GM21367 (cell line): ENCODE results near the gene SH3PXD2A.

Experiments
- ATAC-seq: cut with Tn5 transposase; IDR thresholded peaks from one replicate; pipeline ENCODE4 v1.9.1; 2021; ENCODE audit not compliant: unreplicated experiment

The SH3PXD2A gene

DNA sequence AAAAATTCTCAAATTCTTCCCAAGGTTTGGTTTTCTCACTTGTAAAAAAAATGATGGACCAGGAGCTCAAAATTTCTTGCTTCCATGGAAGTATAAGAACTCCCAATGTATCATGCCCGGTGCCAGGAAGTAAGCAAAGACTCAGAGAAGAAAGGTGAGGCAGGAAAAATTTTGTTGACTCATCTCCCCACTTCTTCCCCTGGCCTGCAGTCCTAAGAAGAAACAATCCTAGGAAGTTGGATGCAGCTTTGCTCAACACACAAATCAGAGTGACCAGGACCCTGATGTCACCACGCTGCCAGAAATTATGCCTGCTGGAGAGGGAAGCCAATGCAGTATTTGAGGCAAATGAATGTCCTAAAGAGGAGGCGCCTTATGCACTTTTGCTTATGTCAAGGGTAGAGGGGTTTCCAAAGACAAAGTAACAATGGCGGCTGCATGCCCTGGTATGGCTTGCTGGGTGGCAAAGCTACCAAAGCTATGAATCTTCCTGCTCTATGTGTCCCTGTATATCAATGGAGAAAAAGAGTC lies 198.2 kb downstream of the SH3PXD2A start:
- no peak for ATAC-seq

DNA sequence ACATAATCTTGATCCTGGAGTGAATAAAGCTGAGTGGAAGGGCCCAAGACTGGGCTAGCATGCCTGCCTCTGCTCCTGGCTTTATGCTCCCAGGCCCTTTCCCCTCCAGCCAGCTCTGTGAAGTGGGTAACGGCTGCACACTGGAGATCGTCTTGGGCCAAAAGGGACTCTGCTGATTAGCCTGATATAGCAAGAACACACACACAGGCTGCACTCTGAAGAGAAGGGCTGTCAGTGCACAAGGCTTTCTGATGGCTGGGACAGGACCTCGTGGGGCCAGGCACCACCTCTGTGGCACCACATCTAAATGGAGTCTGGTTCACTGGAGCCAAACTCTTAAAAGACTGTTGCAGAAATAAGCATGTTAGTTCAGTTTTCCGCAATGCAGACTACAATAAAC lies 200.5 kb downstream of the SH3PXD2A start:
- ATAC-seq, result no peak

DNA sequence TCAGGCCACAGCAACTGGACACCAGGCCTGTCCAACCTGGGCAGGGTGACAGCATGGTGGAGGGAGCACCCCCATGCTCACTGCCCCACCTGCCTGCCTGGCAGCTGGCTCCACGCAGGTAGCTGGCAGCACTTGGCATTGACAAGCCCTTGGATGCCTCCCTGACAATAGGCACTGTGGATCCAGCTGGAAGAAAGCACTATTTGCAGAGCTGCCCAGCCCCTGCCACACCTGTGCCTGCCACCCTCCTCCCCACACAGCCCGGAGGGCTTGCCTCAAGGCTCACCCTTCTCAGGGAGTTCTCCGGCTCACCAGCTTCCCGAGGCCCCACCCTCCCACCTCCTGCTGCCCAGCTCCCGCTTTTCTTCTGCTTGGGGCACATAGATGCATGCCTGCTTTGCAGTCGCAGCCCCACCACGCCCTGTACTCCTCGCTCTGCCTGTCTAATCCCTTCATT lies 201.8 kb downstream of the SH3PXD2A start:
- ATAC-seq, result no peak

DNA sequence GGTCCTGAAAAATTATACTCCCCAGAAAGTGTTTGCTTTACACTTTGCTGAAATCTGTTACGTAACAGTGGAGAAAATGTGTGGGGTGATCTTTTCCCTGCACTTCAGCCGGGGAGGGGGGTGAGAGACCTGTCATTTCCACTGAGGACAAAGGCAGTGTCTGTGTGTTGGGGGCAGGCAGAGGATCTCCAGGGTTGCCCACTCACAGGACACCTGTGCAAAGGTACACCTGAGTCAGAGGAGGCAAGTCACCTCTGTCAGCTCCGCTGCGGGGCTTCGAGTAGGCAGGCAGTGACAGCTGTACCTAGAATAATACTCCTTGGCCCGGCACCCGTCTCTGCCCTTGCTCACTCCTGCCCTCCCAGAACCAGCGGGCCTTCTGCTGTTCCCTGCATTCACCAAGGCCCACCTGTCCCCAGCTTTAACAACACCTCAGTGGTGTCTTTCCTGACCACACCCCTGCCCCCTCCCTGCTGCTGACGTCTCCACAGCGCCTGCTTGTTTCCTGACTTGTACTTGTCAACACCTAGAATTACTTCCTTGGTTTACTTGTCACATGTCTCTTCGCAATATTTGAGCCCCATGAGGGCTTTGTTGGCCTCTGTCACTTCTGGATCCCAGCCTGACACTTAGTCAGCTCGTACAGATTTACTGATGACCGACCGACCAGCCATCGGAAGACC lies 202.6 kb downstream of the SH3PXD2A start:
- no peak for ATAC-seq

DNA sequence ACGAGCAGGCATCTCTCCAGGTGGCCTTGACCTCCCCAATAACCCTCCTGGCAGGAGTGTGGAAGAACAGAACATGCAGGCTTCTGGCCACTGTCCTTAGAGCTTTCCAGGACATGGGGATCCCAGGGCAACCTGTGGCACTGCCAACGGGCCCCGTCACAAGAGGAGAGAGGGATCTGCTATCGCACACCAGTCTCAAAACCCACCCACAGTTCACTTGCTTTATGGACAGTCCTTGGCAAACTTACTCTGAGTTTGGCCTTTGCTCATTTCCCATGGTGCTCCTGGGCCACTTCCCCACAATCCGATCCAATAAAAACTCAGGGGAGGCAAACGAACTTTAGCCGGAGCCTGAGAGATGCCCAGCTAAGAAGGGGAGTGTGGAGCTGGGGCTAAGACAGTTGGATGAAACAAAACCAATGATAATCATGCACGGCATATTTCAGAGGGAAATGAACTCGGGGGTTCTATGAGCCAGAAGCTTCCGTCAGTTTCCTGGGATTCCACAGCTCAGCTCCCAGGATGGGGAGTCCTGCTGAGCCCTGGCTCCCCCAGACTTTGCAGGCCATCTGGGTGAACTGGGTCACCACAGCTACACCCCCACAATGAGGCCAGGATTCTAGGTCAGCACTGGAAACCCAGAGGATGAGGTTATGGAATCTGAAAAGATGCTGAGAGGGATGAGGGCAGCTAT lies 203.4 kb downstream of the SH3PXD2A start:
- no peak for ATAC-seq

DNA sequence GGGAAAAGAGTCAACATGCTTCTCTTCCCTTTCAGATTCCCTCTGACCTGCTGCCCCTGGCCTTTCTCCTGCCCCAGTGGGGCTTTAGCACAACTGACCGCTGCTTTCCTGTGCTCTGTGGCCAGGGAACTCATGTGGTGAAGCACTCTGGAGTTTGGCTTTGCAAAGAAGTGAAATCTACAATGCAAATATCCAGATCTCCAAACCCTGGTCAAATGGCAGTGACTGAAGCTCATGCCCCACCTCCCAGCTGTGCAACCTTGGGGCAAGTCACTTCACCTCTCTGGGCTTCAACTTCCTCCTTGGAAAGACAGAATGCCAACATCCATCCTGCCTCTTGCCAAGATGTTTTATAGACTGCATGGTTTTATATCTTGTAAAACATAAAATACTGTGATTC lies 204.0 kb downstream of the SH3PXD2A start:
- ATAC-seq, result no peak

DNA sequence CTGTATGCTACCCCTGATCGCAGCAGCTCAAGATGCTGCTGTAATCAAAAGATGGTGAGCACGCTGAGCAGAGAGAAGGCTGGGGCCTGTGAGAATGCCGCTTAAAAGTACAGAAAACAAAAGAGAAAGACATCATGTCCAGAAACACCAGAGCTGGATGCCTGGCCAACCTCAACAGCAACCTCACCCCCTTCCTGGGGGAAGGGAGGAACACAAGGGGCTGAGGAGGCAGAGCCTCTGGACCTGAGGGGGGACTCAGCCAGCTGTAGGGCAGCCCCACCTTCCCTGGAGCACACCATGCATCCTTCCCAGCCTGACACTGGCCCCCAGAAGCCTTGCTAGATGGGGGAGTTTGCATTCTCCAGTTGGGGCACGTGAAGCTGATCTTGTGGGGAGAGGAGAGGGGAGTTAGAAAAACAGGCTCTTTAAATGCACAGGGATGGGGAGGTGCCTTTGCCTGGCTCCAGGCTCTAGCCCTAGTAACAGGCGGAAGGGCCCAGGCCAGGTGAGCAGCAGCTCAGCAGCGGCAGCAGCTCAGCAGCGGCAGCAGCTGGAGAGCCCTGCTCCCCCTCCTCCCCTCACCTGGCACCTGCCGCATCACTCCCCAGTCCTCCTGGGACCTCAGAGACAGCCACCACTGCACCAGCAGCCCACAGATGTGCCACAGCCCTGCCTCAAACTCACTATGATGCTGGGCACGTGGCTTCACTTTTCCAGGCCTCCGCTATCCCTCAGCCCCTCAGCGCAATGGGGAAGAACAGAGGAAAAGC lies 205.5 kb downstream of the SH3PXD2A start:
- no peak for ATAC-seq

DNA sequence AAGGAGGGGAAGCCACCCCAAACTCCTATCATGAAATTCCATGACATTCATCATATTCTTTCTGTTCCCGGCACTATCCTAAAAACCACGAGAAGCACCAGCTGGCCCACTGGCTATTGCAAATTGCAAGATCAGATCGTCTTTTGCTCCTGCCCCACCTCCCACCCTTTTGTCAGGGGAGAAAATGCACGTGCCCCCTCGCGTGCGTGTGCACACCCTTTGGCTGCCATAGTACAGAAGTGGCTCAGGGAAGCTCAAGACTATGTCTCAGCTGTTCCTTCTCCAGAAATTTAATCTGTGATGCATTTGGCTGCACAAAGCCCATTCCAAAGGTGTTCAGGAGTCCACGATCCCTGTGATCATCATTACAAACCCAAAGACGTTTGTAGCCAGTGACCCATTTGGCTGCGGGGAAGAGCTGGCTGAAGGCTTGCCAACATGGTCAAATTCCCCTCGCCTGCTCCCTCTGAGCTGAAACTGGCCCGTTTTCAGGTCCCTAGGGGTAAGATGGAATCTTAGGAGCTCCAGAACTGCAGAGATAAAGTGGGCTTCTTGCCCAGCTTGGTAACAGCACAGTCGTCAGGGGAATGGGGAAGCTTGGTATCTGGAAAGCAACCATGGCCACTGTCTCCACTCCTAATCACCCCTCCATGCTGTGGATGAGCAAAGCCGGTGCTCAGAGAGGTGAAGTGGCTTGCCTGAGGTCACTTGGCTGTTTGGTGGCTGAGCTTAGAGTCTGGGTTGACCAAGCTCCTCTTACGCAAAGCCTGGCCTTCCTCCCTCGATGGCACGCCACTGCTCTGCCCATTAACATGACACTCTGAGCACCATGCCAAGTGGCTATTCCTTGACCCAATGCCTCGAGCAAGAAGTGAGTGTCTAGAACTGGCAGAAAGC lies 206.5 kb downstream of the SH3PXD2A start:
- no peak for ATAC-seq

DNA sequence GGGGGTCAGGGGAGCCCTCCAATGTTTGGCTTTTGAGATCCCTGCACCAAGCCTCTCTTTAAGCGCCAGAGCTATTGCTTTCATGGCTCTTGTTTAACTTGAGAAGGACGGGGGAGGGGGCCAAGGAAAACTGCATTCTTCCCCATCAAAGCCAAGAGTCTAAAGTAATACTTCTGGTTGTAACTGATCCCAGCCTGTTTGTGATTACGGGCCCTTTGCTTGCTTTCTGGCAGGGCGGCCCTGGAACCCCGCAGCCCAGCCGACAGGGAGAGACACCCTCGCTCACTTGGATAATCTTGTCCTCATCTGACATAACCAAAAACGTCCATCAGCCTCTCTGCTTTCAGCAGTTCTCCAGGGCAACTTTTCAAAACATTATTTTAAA lies 207.1 kb downstream of the SH3PXD2A start:
- no peak for ATAC-seq

DNA sequence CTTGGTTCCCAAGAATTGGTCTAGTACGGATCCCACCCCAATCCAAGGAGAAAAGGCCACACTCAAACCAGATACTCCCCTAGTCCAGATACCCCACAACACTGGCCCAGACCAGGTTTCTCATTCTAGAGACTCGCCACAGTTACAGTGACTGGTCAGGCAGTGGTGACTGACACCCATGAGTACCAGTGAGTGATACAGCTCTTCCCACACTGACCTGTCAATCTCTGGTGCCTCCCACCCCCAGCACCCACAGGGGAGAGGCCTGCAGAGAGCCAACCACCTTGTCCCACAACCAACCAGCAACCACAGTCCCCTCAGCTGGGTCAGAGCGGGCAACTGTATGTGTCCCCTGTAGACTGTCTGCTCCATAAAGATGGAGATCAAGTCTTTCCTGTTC lies 209.1 kb downstream of the SH3PXD2A start:
- no peak for ATAC-seq

DNA sequence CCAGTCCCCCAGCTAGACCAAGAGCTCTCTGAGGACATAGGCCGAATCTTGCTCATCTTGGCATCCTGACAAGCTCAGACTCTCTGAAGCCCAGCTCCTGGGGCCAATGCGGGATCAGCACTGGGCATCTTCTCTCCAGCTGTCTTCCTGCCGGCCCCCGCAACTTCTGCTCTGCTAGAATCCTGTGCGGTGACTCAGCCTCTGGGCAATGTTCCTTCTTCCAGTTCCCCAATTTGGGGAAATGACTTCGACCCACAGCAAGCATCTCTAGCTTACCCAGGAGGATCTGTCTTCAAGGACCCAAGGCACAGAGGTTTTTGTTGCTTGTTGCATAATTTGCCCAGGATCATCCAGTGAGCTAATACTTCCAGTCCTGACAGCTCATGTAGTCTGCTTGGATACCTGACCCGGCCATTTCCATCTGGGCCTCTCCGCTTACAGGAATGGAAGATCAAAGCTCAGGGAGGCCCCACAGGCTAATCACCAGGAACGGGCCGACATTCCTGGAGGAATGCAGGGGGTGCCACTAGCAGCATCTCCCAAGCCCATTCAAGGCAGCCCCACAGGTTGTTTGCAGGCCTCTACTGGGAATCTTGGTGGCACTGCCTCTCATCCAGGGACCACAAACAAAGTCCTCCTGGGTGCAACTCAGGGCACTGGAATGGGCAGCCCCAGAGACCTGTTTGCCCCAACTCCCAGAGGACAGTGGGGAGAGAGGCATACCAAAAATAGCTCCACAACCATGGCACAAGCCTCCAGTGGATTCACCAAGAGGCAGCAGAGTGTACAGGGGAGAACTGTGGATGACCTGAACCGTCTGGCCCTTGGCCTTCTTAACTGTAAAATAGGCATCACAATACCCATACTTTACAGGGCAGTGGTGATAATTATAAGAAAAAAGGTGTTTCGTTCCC lies 210.0 kb downstream of the SH3PXD2A start:
- no peak for ATAC-seq

DNA sequence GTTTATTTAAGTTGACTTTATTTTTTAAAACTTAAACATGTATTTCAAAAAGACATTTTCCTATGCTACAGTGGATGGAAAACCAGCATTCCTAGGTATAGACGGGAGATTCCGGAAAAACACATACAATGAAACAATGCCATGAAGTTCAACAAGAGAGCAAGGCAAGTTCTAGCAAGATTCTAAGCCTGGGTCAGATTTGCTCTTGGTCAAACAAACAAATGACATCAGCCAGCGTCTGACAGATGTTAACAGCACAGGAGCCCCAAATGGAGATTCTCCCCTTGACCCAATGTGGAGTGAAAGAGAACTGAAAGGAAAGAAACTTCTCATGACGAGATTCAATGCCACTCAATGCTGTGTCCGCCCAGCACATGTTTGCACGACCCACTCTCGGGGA lies 212.0 kb downstream of the SH3PXD2A start:
- no peak for ATAC-seq

DNA sequence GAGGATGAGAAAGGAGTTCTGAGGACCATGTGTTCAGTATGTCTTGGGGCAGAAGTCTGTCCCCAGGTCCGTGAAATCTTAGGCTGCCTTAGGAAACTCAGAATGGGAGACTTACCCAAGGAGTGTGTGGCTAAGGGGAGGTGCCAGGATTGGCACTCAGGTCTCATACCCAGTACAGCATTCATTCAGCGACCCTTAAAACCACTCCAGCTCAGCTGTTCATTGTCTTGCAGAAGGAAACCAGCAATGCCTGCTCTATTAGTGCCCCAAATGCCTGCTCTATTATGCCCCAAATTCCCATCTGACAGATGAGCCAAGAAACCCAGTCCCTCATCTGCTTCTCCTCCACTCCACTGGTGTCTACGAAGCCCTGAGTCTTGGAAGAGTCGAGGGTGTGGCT lies 214.1 kb downstream of the SH3PXD2A start:
- ATAC-seq, result no peak

DNA sequence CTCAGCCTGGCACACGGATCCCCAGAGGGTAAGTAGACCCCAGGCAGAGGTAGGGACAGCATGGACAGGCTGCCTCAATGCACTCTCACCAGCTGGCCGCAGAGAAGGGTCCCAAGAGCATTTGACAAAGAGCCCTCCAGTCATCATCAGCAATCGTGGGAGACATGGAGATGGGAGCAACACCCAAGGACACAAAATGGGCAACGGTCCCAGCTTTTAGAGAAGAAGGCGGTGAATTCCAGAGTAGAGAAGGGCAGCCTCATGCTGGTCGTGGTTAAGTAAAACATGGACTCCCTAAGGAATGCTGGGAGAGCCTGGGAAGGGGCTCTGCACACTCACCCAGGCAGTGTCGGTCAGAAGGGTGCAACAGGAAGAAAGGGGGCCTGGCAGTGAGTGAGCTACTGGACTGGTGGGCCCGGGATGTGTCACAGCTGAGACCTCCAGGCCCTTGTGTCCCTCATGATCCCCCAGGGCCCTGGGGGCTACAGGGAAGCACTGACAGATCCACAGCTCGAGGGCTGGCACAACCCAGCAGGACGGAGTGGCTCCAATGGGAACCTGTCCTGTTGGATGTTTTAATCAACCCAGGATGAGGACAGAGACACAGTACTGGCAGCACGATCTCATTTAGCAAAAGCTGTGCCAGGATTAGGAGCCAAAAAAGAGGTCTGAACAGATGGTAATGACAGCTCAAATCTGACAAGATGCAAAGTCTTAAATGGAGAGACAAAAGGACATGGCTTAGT lies 214.8 kb downstream of the SH3PXD2A start:
- ATAC-seq, result no peak

DNA sequence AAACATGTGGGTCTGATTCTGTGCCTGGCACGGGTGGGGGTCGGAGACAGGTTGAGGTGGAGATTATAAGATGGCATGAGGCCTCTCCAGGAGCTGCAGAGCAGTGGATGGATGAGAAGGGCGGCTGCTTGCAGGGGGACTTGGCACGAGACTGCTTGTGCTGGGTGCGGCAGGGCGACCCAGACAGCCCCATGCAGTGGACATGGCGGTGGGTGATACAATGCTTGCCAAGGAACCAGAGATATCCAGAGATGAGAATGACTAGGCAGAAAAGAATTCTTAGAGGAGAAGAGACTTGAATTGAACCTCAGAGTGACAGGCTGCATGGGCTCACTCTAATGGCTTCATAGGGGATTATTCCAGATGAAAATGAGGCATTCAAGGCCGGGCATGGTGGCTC lies 216.4 kb downstream of the SH3PXD2A start:
- ATAC-seq, result no peak

DNA sequence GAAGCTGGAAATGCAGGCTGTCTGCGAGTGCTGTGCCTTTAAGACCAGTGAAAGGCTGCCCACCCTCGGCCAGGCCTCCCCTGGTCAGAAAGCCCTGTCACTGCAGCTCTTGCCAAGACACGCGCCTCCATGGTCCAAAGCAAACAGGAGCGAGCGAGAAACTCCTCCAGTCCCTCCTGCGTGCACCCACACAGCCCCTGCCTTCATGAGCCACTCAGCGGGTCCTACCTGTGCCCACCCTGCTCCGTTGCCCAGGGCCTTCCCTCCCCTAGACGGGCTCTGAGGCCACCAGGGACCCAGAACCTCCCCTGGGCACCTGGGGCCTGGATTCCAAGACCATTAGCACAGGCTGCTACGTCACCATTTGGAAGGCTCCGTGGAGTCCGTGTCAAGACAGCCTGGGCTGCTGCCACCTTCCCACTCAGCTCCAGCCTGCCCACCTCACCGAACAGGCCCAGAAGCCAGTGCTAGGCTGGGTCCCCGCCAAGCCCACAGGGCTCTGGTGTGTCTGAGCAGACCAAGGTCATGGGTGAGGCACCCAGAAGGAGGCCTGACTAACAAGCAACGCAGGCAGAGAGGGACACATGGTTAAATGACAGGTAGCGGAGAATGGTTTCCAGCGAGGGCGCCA lies 217.3 kb downstream of the SH3PXD2A start:
- no peak for ATAC-seq

DNA sequence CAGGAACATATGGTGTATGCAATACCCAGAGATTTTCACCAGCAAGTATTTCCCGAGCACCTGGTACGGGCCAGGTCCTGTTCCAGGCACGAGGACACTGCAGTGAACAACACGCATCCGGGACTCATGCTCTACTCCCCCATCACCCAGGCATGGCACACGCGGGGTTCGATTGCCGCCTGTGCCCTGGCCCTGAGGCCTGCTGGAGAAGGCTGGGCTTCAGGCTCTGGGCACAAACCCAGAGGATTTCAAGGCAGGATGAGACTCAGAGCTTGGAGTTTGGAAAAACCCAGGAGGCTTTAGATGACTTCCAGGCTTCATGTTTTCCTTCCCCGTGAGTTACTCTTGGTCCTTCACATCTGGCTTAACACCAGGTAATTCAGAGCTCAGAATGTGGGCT lies 218.4 kb downstream of the SH3PXD2A start:
- no peak for ATAC-seq

DNA sequence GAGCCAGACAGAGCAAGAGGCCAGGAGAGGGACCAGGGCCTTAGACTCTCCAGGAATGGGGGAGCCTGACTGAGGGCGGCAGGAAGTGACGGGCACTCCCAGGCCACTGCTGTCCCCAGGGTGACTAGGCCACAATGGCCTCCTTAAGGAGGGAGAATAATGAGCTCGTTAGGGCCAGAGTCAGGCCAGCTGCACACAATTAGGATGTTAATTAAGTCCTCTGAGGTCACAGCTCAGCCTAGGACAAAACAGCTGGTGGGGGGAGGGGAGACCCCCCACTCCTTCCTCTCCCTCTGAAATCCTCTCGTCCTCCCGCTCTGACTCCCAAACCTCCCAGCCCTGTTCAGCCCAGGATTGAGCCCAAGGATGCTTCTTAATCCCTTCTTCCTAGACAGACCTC lies 218.9 kb downstream of the SH3PXD2A start:
- ATAC-seq, result no peak

DNA sequence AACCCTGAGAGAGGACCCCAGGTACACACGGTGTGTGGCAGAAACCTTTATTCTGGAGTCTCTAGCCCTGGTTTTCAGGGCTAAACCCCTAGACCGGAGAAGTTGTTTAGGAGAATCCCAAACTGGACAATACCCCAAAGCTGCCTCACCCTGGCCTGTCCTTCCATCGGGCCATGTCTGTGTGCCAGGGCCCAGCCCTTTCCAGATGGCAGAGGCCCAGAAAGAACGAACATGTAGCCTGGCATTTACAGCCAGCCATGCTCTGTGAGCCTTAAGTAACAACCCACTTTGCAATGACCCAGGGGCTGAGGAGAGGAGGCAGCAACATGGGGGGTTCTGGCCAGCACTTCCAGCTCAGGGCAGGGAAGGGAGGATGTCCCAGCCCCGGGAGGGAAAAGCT lies 219.8 kb downstream of the SH3PXD2A start:
- ATAC-seq, result no peak
